Measurements from ENCODE around the gene PCNX3. TPM values are rescaled to one million over a fixed set of nuclear protein-coding genes. Genes with fewer than 3 reads are reported as not detected.

The PCNX3 gene
- polyA plus RNA-seq, 3 donors, result 0.58 to 36.4 (median 1.7) TPM

- Histone ChIP-seq H3K9me3 (replicated peaks in 1 of 2; ENCODE audit: control insufficient read depth in 1 of 2, insufficient read depth in 1 of 2, low read length in 2 of 2) (no peaks in the 10 kb centered on the region), H3K4me3 (replicated peaks in 1 of 3; ENCODE audit: low read depth in 2 of 3, low read length in 3 of 3) (no peak overlapping the region), H3K4me1 (ENCODE audit: control insufficient read depth in 1 of 2, insufficient read depth in 2 of 2, low read length in 2 of 2) (peaks cover 5 to 11% of the 10 kb centered on the region in 2 donors), H3K9ac (ENCODE audit: insufficient read depth, low read length, poor library complexity, severe bottlenecking) (no peak overlapping the region), H3K79me2 (ENCODE audit: insufficient read depth, low read length) (peaks cover 40% of the 10 kb centered on the region), H3K4me2 (replicated peaks; ENCODE audit: extremely low read depth, low read length, poor library complexity, severe bottlenecking) (no peak overlapping the region), H3K27me3 (ENCODE audit: control insufficient read depth in 2 of 2, insufficient read depth in 2 of 2, low read length in 2 of 2) (no peaks in the 10 kb centered on the region), H3K27ac (ENCODE audit: low read depth in 1 of 2, low read length in 2 of 2) (no peak overlapping the region), H2AFZ (ENCODE audit: insufficient read depth, low read depth, low read length, poor library complexity, severe bottlenecking) (no peak overlapping the region), H3K36me3 (replicated peaks in 1 of 2; ENCODE audit: control insufficient read depth in 1 of 2, insufficient read depth in 2 of 2, low read length in 2 of 2) (peaks cover 92 to 93% of the 10 kb centered on the region in 2 donors), H4K20me1 (ENCODE audit: insufficient read depth, low read length) (peaks cover 81% of the 10 kb centered on the region)
- DNase-seq, result no peak
- intact Hi-C loops (cut with micrococcal nuclease), result loop anchor here (10.0 kb wide), 3 partner anchors 83 to 373 kb away; no protein-coding TSS in a partner anchor
- peaks cover 61 to 96% of the 10 kb centered on the region in 2 donors for H3K36me3 Mint-ChIP-seq
- H3K4me1 Mint-ChIP-seq, result peaks cover 10% of the 10 kb centered on the region
- no peaks in the 10 kb centered on the region for H3K9me3 Mint-ChIP-seq
- peak overlapping the region in 1 of 7 donors; percentile 21 for H3K27ac Mint-ChIP-seq
- no peaks in the 10 kb centered on the region for H3K27me3 Mint-ChIP-seq (ENCODE audit: low read depth in 3 of 3)
- WGBS (ENCODE audit: insufficient coverage), result 97% methylated on average over 16 of the region's 16 CpGs
- no peak overlapping the region for H3K4me3 Mint-ChIP-seq
- TF ChIP-seq CTCF (IDR thresholded peaks at IDR 0.05), result no peak
These were observed 6.4 kb downstream of the PCNX3 start for GRCh38 chr11:65622011-65622410.

GRCh38 chr11:65623177-65623576 is 7.6 kb downstream of the PCNX3 start:
- Mint-ChIP-seq H3K4me1 (peaks cover 6% of the 10 kb centered on the region), H3K27me3 (ENCODE audit: low read depth in 3 of 3) (no peaks in the 10 kb centered on the region), H3K36me3 (peaks cover 65 to 96% of the 10 kb centered on the region in 2 donors), H3K9me3 (no peaks in the 10 kb centered on the region), H3K4me3 (no peak overlapping the region), H3K27ac (no peak overlapping the region)
- Histone ChIP-seq H3K27me3 (ENCODE audit: control insufficient read depth in 2 of 2, insufficient read depth in 2 of 2, low read length in 2 of 2) (no peaks in the 10 kb centered on the region), H3K79me2 (ENCODE audit: insufficient read depth, low read length) (peaks cover 29% of the 10 kb centered on the region), H3K4me2 (replicated peaks; ENCODE audit: extremely low read depth, low read length, poor library complexity, severe bottlenecking) (no peak overlapping the region), H3K4me3 (replicated peaks in 1 of 3; ENCODE audit: low read depth in 2 of 3, low read length in 3 of 3) (no peak overlapping the region), H3K27ac (ENCODE audit: low read depth in 1 of 2, low read length in 2 of 2) (no peak overlapping the region), H3K9ac (ENCODE audit: insufficient read depth, low read length, poor library complexity, severe bottlenecking) (no peak overlapping the region), H3K4me1 (ENCODE audit: control insufficient read depth in 1 of 2, insufficient read depth in 2 of 2, low read length in 2 of 2) (peaks cover 3 to 7% of the 10 kb centered on the region in 2 donors), H3K36me3 (replicated peaks in 1 of 2; ENCODE audit: control insufficient read depth in 1 of 2, insufficient read depth in 2 of 2, low read length in 2 of 2) (peaks cover 92 to 93% of the 10 kb centered on the region in 2 donors), H4K20me1 (ENCODE audit: insufficient read depth, low read length) (peaks cover 79% of the 10 kb centered on the region), H3K9me3 (replicated peaks in 1 of 2; ENCODE audit: control insufficient read depth in 1 of 2, insufficient read depth in 1 of 2, low read length in 2 of 2) (no peaks in the 10 kb centered on the region), H2AFZ (ENCODE audit: insufficient read depth, low read depth, low read length, poor library complexity, severe bottlenecking) (no peak overlapping the region)
- intact Hi-C loops (cut with micrococcal nuclease), result loop anchor here (10.0 kb wide), 3 partner anchors 82 to 372 kb away; no protein-coding TSS in a partner anchor
- 98% methylated on average over 9 of the region's 14 CpGs for WGBS (ENCODE audit: insufficient coverage)
- DNase-seq, result no peak
- no peak for TF ChIP-seq CTCF (IDR thresholded peaks at IDR 0.05)
